AG04449 (cell line): ENCODE results near the gene SLC7A4.

Source experiments
- CTCF ChIA-PET: fragments of 350-600 bp; formaldehyde crosslinking; extraction: SDS; loops from one replicate; lab custom pipeline; 2021; ENCODE audit warnings: antibody characterized with exemption; lab: Yijun Ruan, JAX
- POLR2A ChIA-PET: fragments of 400-600, 350-600 bp; formaldehyde crosslinking; extraction: SDS; loops from one replicate; lab custom pipeline; 2020; ENCODE audit warnings: antibody characterized with exemption, inconsistent platforms; lab: Yijun Ruan, JAX
- DNase-seq: peaks from one replicate; pipeline ENCODE4 v3.0.0-alpha.2; 2010; ENCODE audit warnings: low read depth, low spot score
- H3K4me3 ChIP-seq: 2 replicates; pipeline ENCODE4 v1.5.1; 2011; ENCODE audit warnings: low read depth, mild to moderate bottlenecking, control low read depth, low read length
- CTCF ChIP-seq: IDR thresholded peaks from one replicate; pipeline ENCODE4 v1.5.1; 2011; ENCODE audit warnings: mild to moderate bottlenecking, moderate library complexity, low read length, control low read depth, inconsistent platforms; ENCODE audit not compliant: insufficient read depth; ENCODE audit errors: missing control alignments

Gene SLC7A4

DNA sequence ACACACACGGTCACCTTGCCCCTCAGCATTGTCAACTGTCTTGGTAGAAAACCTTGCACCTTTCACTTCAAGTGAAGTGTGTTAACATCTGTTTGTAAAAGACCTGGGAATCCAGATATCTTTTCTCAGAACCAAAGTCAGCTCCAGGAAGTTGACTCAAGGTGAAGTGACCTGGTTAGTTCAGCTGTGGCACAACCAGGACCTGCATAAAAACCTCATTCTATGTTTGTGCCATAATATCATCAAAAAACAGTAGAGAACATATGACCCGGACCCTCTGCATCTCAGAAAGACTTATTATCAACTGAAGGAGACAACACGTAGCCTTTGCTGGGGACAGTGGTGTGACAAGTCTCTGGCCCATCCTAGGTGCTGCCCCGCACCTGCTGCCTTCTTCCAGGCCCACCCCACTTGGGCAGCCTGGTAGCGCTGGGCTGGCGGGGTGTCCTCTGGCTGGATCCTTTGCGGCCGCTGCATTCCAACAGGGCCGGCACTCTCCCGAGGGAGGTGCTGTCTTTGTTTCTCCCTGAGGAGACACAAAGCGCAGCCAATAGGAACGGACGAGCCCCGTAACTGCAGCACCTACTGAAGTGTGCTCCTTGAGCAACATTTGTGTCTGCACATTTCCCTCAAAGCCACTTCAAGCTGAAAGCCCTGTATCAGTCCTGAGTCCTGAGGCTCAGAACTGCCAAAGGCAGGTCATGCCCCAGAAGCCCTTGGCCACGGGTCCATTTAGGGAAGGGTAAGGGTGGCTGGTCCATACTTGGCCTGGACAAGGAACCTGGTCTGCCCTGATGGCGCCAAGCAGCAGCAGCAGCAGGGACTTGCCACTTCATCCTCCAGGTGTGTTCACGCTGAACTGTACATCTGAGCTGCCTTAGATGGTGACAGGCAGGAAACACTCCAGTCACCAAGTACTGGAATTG is 38.6 kb upstream of the SLC7A4 start:
- no peak overlapping the region for H3K4me3 ChIP-seq
- ChIA-PET CTCF (no interaction called here), POLR2A (no interaction called here)
- DNase-seq: no peak
- no peak for TF ChIP-seq CTCF

GRCh38 chr22:21069375-21069774 is 37.0 kb upstream of the SLC7A4 start:
- TF ChIP-seq CTCF: no peak
- H3K4me3 ChIP-seq: no peak overlapping the region
- no peak for DNase-seq
- CTCF ChIA-PET: no interaction called here
- POLR2A ChIA-PET: no interaction called here

GRCh38 chr22:21068681-21069276 is 36.4 kb upstream of the SLC7A4 start:
- no peak for DNase-seq
- no peak for TF ChIP-seq CTCF
- POLR2A ChIA-PET: no interaction called here
- H3K4me3 ChIP-seq: no peak overlapping the region
- CTCF ChIA-PET: no interaction called here

DNA sequence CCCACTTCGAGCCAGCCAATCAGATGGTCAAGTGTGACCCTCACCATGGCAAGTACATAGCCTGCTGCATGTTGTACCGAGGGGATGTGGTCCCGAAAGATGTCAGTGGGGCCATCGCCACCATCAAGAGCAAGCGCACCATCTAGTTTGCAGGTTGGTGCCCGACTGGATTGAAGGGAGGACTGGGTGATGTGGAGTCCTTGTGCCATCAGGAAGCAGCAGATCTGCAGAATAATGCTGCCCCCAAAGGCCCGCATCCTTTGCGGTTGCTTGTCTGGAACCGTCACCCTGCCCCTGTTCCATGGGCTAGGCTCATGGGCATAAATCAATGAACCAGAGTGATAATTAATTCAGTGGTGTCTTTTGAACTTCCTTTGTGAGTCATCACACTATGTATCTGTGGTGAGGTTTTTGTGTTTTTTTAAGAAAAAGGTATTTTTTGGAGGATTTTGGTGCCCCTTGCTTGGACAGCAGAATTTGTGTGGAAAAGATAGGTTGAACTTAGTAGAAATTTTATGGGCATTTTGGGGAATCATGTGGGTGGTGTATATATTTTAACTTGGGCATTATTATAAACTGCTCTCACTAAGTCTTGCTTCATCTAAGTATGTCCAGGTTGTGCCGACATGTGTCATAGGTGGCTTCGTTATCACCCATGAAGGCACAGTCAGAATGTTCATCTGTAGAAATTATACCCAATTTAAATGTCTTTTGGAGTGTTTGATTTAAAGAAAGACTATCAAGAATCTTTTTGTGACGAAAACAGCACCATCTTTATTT is 35.7 kb upstream of the SLC7A4 start:
- ChIA-PET POLR2A (no interaction called here), CTCF (no interaction called here)
- no peak for DNase-seq
- no peak for TF ChIP-seq CTCF
- no peak overlapping the region for H3K4me3 ChIP-seq

DNA sequence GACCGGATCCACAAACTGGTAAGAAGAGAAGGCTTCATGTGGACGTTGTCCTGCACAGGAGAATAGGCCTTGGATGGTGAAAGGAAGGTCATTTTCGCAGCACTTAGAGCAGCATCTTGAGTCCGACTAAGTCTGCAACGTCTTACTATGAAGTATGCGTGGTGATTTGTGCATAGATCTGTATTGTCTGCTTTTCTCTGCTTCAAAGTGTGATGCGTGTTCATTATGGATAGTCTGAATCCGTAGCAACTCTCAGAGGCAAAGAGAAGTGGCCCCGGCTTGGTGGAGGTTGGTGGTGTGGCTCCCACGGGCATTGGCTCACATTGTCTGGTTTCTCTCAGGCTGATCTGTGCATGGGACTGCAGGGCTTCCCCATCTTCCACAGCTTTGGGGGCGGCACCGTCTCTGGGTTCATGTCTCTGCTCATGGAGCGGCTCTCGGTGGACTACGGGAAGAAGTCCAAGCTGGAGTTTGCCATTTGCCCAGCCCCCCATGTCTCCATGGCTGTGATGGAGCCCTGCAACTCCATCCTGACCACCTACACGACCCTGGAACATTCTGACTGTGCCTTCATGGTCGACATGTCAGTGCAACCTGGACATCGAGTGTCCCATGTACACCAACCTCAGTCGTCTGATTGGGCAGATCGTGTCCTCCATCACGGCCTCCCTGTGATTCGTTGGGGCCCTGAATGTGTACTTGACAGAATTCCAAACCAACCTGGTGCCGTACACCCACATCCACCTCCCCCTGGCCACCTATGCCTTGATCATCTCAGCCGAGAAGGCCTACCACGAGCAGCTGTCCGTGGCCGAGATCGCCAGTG is 34.9 kb upstream of the SLC7A4 start:
- CTCF ChIA-PET: no interaction called here
- POLR2A ChIA-PET: no interaction called here
- no peak for TF ChIP-seq CTCF
- H3K4me3 ChIP-seq: no peak overlapping the region
- DNase-seq: no peak
